ENCODE measurements around the gene RAB10. TPM values are rescaled to one million over a fixed set of nuclear protein-coding genes. Genes with fewer than 3 reads are reported as not detected.

RAB10 gene
- total RNA-seq, 2 donors from 2014 or later: 70.9 to 86.7 TPM

- no peaks in the 10 kb centered on the region for H3K9me3 ChIP-seq
- no peak for TF ChIP-seq CTCF (IDR thresholded peaks at IDR 0.05)
- DNase-seq (ENCODE audit: low spot score): peak; percentile 86
- peak overlapping the region; percentile 69 to 82 for H3K4me3 ChIP-seq
- peak overlapping the region; percentile 96 to 98 for H3K27ac ChIP-seq
- no peaks in the 10 kb centered on the region for H3K36me3 ChIP-seq
- H3K4me1 ChIP-seq: peaks cover 0 to 36% of the 10 kb centered on the region in 2 donors
- H3K27me3 ChIP-seq: no peaks in the 10 kb centered on the region
Measured at GRCh38 chr2:26033270-26033817, 540 bp upstream of the RAB10 start.

- H3K4me1 ChIP-seq: peaks cover 0 to 38% of the 10 kb centered on the region in 2 donors
- H3K4me3 ChIP-seq: peak overlapping the region; percentile 69 to 82
- TF ChIP-seq CTCF (IDR thresholded peaks at IDR 0.05): no peak
- no peak for DNase-seq (ENCODE audit: low spot score)
- H3K27ac ChIP-seq: peak overlapping the region; percentile 96 to 98
- no peaks in the 10 kb centered on the region for H3K9me3 ChIP-seq
- no peaks in the 10 kb centered on the region for H3K36me3 ChIP-seq
- H3K27me3 ChIP-seq: no peaks in the 10 kb centered on the region
Measured at GRCh38 chr2:26034637-26034992, 731 bp downstream of the RAB10 start.

- peak; percentile 50 for DNase-seq (ENCODE audit: low spot score)
- no peaks in the 10 kb centered on the region for H3K36me3 ChIP-seq
- H3K9me3 ChIP-seq: no peaks in the 10 kb centered on the region
- H3K27me3 ChIP-seq: no peaks in the 10 kb centered on the region
- peak overlapping the region; percentile 69 to 82 for H3K4me3 ChIP-seq
- H3K27ac ChIP-seq: peak overlapping the region; percentile 96 to 98
- TF ChIP-seq CTCF (IDR thresholded peaks at IDR 0.05): no peak
- peaks cover 0 to 41% of the 10 kb centered on the region in 2 donors for H3K4me1 ChIP-seq
Measured at GRCh38 chr2:26035090-26035743, 1.3 kb downstream of the RAB10 start.

- Histone ChIP-seq H3K4me1 (peaks cover 0 to 58% of the 10 kb centered on the region in 2 donors), H3K4me3 (no peak overlapping the region), H3K9me3 (no peaks in the 10 kb centered on the region), H3K27me3 (no peaks in the 10 kb centered on the region), H3K36me3 (no peaks in the 10 kb centered on the region), H3K27ac (no peak overlapping the region)
- TF ChIP-seq CTCF (IDR thresholded peaks at IDR 0.05): no peak
- no peak for DNase-seq (ENCODE audit: low spot score)
Measured at GRCh38 chr2:26039603-26040323, 5.9 kb downstream of the RAB10 start.

- Histone ChIP-seq H3K9me3 (no peaks in the 10 kb centered on the region), H3K27ac (no peak overlapping the region), H3K4me1 (peaks cover 0 to 32% of the 10 kb centered on the region in 2 donors), H3K4me3 (no peak overlapping the region), H3K27me3 (no peaks in the 10 kb centered on the region), H3K36me3 (no peaks in the 10 kb centered on the region)
- TF ChIP-seq CTCF (IDR thresholded peaks at IDR 0.05): no peak
- peak; percentile 13 for DNase-seq (ENCODE audit: low spot score)
Measured at GRCh38 chr2:26043109-26043508, 9.2 kb downstream of the RAB10 start.
